NCI-H524 treated with DMSO at 0.1 percent for 48 hours (cell line): ENCODE measurements around the gene CFHR3.
A peak's percentile ranks its signal among the peaks of the same experiment; 100 is the strongest.
"Not testable (repeated sequence)": the region's sequence is repeated elsewhere in the genome, so short reads cannot be mapped to it uniquely, and the experiment has no call there.

Experiments
- DNase-seq: peaks from one replicate; lab custom pipeline; 2025; lab: John Stamatoyannopoulos, UW

Gene CFHR3

GRCh38 chr1:196774603-196775002 is at the start of gene CFHR3:
Gene CFHR3, plus strand, starts transcription at chr1:196774840. Its CDS starts 47 bp downstream, at chr1:196774887.
- DNase-seq, result no peak

- no peak for DNase-seq
These were observed 42.1 kb upstream of the CFHR3 start for GRCh38 chr1:196732526-196732925.

GRCh38 chr1:196733091-196733970 is 41.3 kb upstream of the CFHR3 start:
- no peak for DNase-seq

GRCh38 chr1:196734006-196734405 is 40.6 kb upstream of the CFHR3 start:
- DNase-seq, result no peak

GRCh38 chr1:196734460-196734859 is 40.2 kb upstream of the CFHR3 start:
- DNase-seq, result no peak

- DNase-seq, result no peak
These were observed 35.9 kb upstream of the CFHR3 start for GRCh38 chr1:196738730-196739129.

GRCh38 chr1:196743244-196743643 is 31.4 kb upstream of the CFHR3 start:
- peak; percentile 18 for DNase-seq

- not testable (repeated sequence) for DNase-seq
These were observed 9.5 kb upstream of the CFHR3 start for GRCh38 chr1:196765019-196765740.

- not testable (repeated sequence) for DNase-seq
These were observed 4.8 kb upstream of the CFHR3 start for GRCh38 chr1:196769823-196770222.

GRCh38 chr1:196773713-196774112 is 927 bp upstream of the CFHR3 start:
- DNase-seq, result no peak

GRCh38 chr1:196774175-196774574 is 465 bp upstream of the CFHR3 start:
- no peak for DNase-seq

GRCh38 chr1:196777603-196778002 is 3.0 kb downstream of the CFHR3 start:
- no peak for DNase-seq

- no peak for DNase-seq
These were observed 4.5 kb downstream of the CFHR3 start for GRCh38 chr1:196779093-196779492.

- not testable (repeated sequence) for DNase-seq
These were observed 16.6 kb downstream of the CFHR3 start for GRCh38 chr1:196791252-196791651.

GRCh38 chr1:196794103-196794502 is 19.5 kb downstream of the CFHR3 start:
- not testable (repeated sequence) for DNase-seq

- DNase-seq, result no peak
These were observed 23.3 kb downstream of the CFHR3 start for GRCh38 chr1:196797891-196798290.

- DNase-seq, result not testable (repeated sequence)
These were observed 27.3 kb downstream of the CFHR3 start for GRCh38 chr1:196801920-196802319.

GRCh38 chr1:196808529-196809235 is 34.0 kb downstream of the CFHR3 start:
- DNase-seq, result no peak

GRCh38 chr1:196817442-196817841 is 42.8 kb downstream of the CFHR3 start:
- not testable (repeated sequence) for DNase-seq

- DNase-seq, result not testable (repeated sequence)
These were observed 44.9 kb downstream of the CFHR3 start, which contains the start of gene CFHR1 for GRCh38 chr1:196819531-196819930. Gene CFHR1, plus strand, starts transcription at chr1:196819731. Its CDS starts 114 bp downstream, at chr1:196819845.

- DNase-seq, result not testable (repeated sequence)
These were observed 53.2 kb downstream of the CFHR3 start for GRCh38 chr1:196827860-196828259.
